ENCODE data around the gene CCDC107.

The CCDC107 gene

DNA sequence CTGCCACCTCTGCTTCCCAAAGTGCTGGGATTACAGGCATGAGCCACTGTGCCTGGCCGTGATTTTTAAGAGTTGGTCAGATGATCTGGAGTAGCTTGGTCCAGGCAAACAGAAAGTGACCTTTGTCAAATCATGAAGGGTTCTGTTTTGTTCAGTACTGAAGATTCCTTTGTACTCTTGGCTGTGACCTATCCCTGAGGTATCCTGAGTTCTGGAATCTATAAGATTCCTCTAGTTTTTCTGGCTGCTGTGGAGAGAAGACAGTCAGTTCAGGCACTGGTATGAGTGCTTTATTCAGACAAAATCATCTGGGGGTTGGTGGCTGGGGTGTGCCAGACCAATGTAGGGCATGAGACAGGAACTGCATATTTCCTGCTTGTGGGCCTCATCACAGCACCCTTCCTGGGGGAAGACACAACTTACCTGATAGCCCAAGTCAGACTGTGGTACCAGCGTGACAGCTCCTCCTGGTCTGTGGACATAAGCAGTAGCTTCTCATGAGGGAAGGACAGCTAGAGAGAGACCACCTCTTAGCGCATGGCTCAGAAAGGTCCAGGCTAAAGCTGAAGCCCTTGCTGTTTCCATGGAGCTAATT is 3.8 kb downstream of the CCDC107 start:
- DNase-seq (ENCODE audit: low read depth in 3 of 3) = no peak

DNA sequence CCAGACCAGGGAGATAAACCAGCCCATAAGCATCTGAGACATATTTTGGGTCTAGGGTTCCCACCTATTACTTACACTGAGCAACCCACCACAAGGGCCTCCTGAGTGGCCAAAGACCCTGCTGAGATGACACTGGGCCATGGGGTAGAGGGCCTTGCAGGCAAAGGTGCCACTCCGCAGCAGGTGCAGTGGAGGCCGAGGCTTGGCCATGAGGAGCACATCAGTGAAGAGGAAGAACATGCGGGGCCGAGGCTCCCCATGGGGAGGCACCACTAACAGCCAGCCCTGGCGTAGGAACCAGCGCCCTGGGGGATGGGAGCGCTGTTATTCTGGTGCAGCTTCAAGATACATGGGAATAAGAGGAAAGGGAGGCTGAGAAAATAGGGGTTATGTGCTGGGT is 4.3 kb downstream of the CCDC107 start:
- no peak for DNase-seq (ENCODE audit: low read depth in 3 of 3)

DNA sequence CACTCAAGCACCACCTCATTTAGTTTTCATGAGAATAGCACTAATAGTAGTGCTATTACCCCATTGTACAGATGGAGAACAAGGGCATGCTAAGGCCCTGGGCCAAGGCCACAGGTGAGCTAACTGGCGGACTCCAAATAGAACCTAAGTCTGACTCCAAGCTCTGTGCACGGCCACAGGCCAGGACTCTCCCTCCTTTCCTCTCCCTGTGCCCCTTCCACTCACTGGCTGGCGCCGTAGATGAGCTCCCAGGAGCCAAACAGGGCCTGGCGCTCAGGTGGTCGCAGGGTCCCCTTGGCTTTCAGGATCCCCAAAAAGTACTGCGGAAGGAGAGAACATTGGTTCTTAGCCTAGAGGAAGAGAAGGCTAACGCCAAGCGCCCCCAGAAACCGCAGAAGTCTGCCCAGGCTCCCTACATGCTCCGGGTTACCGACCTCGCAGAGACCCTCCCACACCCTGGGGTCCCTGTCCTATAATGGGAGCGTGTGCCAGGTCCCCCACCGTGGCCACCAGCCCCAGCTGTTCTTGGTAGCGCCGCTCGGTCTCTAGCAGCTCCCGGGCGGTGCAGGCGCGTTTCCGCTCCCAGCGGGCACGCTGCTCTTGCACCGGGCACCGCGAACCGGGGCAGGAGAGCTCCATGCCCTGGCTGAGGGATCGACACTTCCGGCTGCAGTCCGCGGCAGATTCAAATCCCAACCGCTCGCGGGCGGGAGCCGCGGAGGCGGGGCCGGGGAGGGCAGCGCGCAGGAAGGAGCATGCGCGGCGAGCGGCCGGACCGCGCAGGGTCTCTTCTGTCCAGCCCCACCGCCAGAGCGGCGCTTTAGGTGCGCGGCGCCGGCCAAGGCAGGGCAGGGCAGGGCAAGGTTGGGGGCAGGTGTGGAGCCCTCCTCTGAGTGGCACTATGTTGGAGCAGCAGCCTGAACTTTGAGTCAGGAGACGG is 6.7 kb downstream of the CCDC107 start, which contains the start of gene ARHGEF39:
Gene ARHGEF39 (minus strand): TSS at position 665 of the 940 bp plus-strand sequence. CDS start 26 bp downstream, at position 639.
- DNase-seq (ENCODE audit: low read depth in 3 of 3) = peak in 1 of 3 experiments; percentile 33

DNA sequence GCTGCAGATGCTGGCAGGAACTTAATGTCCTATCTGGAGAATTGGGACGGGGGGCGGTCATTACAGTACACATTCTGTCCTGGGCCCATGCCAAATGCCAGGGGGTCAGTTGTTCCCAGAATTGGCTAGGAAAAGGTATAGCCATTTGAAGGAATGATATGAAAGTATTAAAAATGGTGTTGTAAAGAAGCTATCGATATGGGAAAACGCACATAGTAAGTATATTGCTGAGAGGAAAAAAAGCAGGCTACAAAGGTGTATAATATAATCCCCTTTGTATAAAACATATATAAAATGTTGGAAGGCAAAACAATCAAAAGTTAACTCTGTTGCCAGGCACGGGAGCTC is 7.4 kb downstream of the CCDC107 start:
- DNase-seq (ENCODE audit: low read depth in 3 of 3) = no peak

DNA sequence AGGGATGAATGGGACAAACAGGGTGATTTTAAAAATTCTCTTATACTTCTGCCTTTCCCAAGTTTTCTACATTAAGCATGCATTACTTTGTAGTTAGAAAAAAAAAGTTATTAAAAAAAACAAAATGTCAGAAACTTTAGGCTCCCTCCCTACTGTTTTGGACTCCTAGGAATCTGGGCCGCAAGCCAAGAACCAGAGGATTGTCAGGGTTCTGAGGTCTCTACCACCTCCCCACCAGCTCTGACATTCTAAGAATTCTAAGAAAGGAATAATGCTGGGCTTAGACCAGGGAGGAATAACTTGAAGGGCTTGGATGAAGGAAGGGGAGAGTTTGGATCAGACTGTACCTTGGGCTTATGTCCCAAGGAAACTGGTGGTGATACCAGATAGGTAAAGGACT is 8.0 kb downstream of the CCDC107 start:
- DNase-seq (ENCODE audit: low read depth in 3 of 3) = no peak

DNA sequence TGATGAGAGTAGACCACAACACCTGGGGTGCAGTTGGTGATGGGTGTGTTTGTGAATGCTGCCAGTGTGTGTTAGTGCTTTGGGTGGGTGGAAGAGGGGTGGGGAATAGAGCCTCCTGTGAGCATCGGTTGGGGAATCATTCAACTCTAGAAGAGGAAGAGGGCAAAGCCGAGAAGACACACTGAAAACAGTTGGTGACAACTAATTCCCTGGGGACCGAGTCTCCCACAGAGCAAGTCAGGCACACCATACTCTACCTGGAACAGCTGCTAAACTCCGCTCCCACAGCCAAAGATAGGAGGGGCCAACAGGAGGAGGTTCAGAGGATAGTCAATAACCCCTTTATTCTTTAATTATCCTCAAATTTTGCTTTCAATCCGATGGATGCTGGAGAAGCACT is 8.5 kb downstream of the CCDC107 start:
- DNase-seq (ENCODE audit: low read depth in 3 of 3) = no peak

DNA sequence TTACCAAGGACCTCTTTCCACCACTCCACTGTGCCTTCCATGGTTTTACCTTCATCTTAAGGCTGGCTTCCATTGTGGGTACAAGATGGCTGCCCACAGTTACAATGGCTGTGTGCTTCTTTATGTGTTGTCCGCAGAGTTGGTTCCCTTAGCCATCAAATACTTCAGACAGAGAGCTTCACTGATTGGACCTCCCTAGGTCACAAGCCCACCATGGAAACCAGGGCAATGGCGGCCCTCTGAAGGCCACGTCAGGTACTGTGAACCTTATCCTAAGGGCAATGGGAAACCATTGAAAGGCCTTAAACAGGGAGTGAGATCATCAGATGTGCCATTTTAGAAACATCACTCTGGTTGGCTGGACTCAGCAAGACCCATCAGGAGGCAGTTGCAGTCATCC is 9.8 kb downstream of the CCDC107 start:
- no peak for DNase-seq (ENCODE audit: low read depth in 3 of 3)

DNA sequence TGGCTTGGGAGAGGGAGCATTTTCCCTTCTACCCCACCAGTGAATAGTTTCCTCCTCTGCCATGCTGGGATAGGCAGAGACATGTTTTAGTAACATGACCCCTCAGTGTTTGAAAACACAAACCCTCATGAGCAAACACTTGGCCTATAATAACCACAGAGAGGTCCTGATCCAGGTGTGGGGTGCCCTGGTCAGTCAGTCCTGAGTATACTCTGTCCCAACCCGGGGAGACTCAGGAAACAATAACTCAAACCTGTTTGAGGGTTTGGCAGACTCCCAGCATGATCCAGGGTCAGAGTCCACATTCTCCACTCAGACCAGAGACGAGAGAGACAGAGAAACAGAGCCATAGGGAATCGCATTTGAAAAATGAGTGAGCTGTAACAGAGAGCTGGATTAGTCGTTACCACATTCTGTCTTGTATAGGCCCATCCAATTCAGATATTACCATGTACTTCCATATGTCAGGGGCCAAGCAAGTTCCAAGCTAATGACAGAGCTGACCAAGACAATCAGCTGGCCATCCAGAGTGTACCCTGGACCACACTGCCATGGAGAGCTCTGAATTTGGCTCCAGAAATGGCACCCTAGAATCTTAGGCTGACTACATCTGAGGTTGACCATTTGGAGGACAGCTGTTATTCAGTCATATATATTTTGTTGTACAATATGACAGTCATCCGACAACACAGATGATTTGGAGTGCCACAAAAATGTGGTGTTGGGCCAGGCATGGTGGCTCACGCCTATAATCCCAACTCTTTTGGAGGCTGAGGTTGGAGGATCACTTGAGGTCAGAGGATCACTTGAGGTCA is 11.4 kb downstream of the CCDC107 start:
- no peak for DNase-seq (ENCODE audit: low read depth in 3 of 3)

DNA sequence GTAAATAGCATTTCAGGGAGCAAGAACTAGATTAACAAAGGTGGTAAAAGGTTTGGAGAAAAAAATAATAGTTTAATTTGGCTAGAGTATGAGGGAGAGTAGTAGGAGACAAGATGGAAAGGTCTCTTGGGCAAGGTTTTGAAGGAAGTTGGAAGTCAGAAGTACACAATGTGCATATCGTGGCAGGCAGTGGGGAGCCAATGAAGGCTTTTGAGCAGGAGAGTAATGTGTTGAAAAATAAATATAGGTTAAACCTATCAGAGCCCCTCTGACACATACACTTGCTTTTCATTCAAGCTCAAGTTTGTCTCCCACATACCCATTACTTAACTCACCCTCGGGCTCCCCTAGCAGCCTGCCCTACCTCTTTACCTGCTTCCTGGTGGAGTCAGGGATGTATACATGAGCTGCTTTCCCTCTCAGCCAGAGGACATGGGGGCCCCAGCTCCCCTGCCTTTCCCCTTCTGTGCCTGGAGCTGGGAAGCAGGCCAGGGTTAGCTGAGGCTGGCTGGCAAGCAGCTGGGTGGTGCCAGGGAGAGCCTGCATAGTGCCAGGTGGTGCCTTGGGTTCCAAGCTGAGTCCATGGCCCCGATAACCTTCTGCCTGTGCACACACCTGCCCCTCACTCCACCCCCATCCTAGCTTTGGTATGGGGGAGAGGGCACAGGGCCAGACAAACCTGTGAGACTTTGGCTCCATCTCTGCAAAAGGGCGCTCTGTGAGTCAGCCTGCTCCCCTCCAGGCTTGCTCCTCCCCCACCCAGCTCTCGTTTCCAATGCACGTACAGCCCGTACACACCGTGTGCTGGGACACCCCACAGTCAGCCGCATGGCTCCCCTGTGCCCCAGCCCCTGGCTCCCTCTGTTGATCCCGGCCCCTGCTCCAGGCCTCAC is 15.3 kb downstream of the CCDC107 start, which contains the start of gene CA9:
Gene CA9 (plus strand): TSS at position 797 of the 893 bp plus-strand sequence. CDS start 32 bp downstream, at position 829.
- DNase-seq (ENCODE audit: low read depth in 3 of 3) = no peak

DNA sequence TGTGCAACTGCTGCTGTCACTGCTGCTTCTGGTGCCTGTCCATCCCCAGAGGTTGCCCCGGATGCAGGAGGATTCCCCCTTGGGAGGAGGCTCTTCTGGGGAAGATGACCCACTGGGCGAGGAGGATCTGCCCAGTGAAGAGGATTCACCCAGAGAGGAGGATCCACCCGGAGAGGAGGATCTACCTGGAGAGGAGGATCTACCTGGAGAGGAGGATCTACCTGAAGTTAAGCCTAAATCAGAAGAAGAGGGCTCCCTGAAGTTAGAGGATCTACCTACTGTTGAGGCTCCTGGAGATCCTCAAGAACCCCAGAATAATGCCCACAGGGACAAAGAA is 15.9 kb downstream of the CCDC107 start:
- DNase-seq (ENCODE audit: low read depth in 3 of 3) = no peak

DNA sequence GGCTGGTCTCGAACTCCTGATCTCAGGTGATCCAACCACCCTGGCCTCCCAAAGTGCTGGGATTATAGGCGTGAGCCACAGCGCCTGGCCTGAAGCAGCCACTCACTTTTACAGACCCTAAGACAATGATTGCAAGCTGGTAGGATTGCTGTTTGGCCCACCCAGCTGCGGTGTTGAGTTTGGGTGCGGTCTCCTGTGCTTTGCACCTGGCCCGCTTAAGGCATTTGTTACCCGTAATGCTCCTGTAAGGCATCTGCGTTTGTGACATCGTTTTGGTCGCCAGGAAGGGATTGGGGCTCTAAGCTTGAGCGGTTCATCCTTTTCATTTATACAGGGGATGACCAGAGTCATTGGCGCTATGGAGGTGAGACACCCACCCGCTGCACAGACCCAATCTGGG is 17.1 kb downstream of the CCDC107 start:
- no peak for DNase-seq (ENCODE audit: low read depth in 3 of 3)

DNA sequence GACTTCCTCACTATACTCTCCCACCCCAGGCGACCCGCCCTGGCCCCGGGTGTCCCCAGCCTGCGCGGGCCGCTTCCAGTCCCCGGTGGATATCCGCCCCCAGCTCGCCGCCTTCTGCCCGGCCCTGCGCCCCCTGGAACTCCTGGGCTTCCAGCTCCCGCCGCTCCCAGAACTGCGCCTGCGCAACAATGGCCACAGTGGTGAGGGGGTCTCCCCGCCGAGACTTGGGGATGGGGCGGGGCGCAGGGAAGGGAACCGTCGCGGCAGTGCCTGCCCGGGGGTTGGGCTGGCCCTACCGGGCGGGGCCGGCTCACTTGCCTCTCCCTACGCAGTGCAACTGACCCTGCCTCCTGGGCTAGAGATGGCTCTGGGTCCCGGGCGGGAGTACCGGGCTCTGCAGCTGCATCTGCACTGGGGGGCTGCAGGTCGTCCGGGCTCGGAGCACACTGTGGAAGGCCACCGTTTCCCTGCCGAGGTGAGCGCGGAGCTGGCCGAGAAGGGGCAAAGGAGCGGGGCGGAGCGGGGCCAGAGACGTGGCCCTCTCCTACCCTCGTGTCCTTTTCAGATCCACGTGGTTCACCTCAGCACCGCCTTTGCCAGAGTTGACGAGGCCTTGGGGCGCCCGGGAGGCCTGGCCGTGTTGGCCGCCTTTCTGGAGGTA is 17.8 kb downstream of the CCDC107 start:
- DNase-seq (ENCODE audit: low read depth in 3 of 3) = no peak

DNA sequence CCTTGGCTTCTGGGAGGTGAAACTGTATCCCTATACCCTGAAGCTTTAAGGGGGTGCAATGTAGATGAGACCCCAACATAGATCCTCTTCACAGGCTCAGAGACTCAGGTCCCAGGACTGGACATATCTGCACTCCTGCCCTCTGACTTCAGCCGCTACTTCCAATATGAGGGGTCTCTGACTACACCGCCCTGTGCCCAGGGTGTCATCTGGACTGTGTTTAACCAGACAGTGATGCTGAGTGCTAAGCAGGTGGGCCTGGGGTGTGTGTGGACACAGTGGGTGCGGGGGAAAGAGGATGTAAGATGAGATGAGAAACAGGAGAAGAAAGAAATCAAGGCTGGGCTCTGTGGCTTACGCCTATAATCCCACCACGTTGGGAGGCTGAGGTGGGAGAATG is 21.0 kb downstream of the CCDC107 start:
- DNase-seq (ENCODE audit: low read depth in 3 of 3) = no peak

DNA sequence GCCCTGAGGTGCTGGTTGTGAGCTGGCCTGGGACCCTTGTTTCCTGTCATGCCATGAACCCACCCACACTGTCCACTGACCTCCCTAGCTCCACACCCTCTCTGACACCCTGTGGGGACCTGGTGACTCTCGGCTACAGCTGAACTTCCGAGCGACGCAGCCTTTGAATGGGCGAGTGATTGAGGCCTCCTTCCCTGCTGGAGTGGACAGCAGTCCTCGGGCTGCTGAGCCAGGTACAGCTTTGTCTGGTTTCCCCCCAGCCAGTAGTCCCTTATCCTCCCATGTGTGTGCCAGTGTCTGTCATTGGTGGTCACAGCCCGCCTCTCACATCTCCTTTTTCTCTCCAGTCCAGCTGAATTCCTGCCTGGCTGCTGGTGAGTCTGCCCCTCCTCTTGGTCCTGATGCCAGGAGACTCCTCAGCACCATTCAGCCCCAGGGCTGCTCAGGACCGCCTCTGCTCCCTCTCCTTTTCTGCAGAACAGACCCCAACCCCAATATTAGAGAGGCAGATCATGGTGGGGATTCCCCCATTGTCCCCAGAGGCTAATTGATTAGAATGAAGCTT is 21.8 kb downstream of the CCDC107 start:
- DNase-seq (ENCODE audit: low read depth in 3 of 3) = no peak

DNA sequence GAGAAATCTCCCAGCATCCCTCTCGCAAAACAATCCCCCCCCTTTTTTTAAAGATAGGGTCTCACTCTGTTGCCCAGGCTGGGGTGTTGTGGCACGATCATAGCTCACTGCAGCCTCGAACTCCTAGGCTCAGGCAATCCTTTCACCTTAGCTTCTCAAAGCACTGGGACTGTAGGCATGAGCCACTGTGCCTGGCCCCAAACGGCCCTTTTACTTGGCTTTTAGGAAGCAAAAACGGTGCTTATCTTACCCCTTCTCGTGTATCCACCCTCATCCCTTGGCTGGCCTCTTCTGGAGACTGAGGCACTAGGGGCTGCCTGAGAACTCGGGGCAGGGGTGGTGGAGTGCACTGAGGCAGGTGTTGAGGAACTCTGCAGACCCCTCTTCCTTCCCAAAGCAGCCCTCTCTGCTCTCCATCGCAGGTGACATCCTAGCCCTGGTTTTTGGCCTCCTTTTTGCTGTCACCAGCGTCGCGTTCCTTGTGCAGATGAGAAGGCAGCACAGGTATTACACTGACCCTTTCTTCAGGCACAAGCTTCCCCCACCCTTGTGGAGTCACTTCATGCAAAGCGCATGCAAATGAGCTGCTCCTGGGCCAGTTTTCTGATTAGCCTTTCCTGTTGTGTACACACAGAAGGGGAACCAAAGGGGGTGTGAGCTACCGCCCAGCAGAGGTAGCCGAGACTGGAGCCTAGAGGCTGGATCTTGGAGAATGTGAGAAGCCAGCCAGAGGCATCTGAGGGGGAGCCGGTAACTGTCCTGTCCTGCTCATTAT is 22.4 kb downstream of the CCDC107 start:
- no peak for DNase-seq (ENCODE audit: low read depth in 3 of 3)

DNA sequence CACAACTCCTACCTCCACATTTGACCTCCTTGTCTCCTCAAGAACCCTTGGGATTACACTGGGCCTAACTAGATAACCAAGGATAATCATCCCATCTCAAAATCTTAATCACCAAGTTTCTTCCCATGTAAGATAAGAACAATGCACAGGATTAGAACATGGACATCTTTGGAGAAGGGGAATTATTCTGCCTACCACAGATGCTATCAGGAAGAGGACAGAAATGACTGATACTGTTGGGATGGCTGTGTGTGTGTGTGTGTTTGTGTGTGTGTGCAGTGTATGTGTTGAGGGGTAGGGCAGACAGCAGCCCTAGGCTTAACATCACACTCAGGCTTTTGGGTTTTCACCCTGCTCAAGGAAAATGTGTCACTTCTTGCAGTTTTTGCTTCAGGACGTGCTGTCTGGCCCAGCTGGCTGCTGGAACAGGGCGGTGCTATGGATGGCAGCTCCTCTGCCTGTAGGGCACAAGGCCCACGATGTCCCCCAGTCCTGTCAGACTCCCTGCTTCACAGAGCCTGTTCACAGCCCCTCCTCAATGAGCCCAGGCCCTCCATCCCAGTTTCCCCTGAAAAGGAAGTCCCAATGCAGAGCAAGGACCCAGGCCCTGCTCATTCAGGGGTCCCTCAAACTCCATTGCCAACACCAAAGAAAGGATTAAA is 23.4 kb downstream of the CCDC107 start:
- DNase-seq (ENCODE audit: low read depth in 3 of 3) = no peak

DNA sequence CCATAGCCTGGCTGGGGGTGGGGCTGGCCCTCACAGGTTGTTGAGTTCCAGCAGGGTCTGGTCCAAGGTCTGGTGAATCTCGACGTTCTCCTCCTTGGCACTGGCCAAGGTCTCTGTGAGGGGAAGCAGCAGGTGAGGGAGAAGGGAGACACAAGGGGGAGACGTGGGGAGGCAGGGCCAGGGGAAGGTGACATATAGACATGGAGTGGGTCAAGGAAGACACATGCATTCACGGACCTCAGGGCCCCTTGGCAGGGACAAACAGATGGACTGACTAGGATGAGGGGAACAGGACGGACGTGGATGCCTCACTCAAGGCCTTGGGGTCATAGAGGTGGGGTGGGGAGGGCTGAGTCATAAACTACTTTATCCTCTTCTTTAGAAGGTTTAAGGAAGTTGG is 24.0 kb downstream of the CCDC107 start:
- DNase-seq (ENCODE audit: low read depth in 3 of 3) = no peak

DNA sequence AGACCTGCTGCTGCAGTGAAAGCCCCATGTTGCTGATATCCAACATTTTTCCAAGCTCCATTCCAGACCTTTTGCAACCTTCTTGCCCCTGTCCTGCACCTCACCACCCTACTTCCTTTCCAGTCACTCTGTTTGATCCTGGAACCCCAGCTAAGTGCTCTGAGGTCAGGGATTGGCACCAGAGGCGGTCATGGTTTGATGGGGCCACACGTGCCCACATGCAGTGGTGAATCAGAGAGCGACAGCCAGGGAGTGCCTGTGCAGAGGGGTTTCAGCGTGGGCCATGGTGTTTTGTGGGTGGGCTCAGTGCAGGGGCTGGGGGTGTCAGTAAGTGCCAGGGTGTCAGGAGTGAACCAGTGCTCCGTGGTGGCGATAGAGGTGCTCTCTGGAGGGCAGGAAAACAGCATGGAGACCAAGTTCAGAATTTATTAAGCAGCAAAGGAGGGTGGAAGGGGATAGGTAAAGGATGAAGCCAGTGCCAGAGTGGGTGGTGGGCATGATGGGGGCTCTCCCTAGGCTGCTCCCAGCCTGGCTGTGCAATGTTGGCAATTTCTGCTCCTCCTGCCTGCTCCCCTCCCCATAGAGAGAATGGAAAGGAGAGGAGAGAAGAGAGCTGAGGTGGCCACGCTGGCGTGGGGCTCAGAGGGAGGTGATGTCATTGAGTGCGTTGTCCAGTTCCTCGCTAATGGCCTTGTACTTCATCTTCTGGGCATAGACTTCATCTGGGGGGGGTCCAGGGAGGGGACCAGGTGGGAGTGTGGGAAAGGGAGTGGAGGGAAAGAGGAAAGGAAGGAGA is 24.6 kb downstream of the CCDC107 start:
- no peak for DNase-seq (ENCODE audit: low read depth in 3 of 3)
